ENCODE results near the gene CHCHD10. TPM values are rescaled to one million over a fixed set of nuclear protein-coding genes. Genes with fewer than 3 reads are reported as not detected.

CHCHD10 gene
- total and polyA plus RNA-seq, 10 of the 15 experiments (the other 5 are each of a cell fraction or from before 2014, with no cell fraction given): 13.2 to 241 (median 128) TPM

GRCh38 chr22:23764899-23765881 lies 2.6 kb downstream of the CHCHD10 start:
- peak overlapping the region; percentile 94 for H3K4me2 ChIP-seq (ENCODE audit: control insufficient read depth, insufficient read depth)
- ATAC-seq: no peak
- no peak for FAIRE-seq
- WGBS (ENCODE audit: insufficient coverage, insufficient replicate concordance, low lambda C conversion rate, missing lambda C conversion rate): 87% methylated on average over 9 of the region's 9 CpGs
- TSS peak; percentile 39 for BruUV-seq (replicated peaks)
- peaks cover 24% of the 10 kb centered on the region for H3K79me2 ChIP-seq (ENCODE audit: control insufficient read depth, insufficient read depth, low read length)
- ChIA-PET POLR2A (interaction anchor here (0.6 kb wide), 4 partner anchors 8 to 120 kb away, joined by 3 to 4 read pairs (median 4); no protein-coding TSS in a partner anchor), CTCF (interaction anchor here (1.0 to 7.5 kb wide), 4 partner anchors 10 to 138 kb away, joined by 3 to 197 read pairs (median 6); partner anchors contain the start of gene VPREB3), RAD21 (ENCODE audit: unreplicated experiment) (interaction anchor here (0.7 to 3.2 kb wide), 5 partner anchors 12 to 138 kb away, joined by 3 to 16 read pairs (median 3); partner anchors contain the start of genes SLC2A11 and ZNF70), SMC1A (ENCODE audit: uncharacterized antibody, unreplicated experiment) (interaction anchor here (1.2 to 2.4 kb wide), 4 partner anchors 10 to 137 kb away, joined by 3 to 7 read pairs (median 6); partner anchors contain the start of gene VPREB3)
- H3K4me3 ChIP-seq: peak overlapping the region; percentile 36; the same call in 1 of the 2 replicates
- no peaks in the 10 kb centered on the region for H3K9me3 ChIP-seq (replicated peaks; ENCODE audit: control insufficient read depth, insufficient read depth, low read length)
- H2AFZ ChIP-seq (ENCODE audit: control insufficient read depth, low read depth, low read length): no peak overlapping the region
- H4K20me1 ChIP-seq (ENCODE audit: control insufficient read depth, insufficient read depth): no peaks in the 10 kb centered on the region; the same call in 1 of the 2 replicates
- no peaks in the 10 kb centered on the region for H3K27me3 ChIP-seq (replicated peaks in 1 of 2; ENCODE audit: control insufficient read depth in 2 of 2, insufficient read depth in 2 of 2, low read length in 1 of 2)
- TF ChIP-seq RBBP5 (conservative IDR thresholded peaks at IDR 0.05) (no peak), TCF7 (IDR thresholded peaks at IDR 0.05; ENCODE audit: borderline replicate concordance) (no peak), BMI1 (IDR thresholded peaks at IDR 0.05; ENCODE audit: borderline replicate concordance) (no peak), SPI1 (IDR thresholded peaks at IDR 0.05; ENCODE audit: borderline replicate concordance, insufficient read depth, low read depth, low read length) (no peak), BCL3 (IDR thresholded peaks at IDR 0.05; ENCODE audit: borderline replicate concordance, insufficient read depth, low read depth, low read length, poor library complexity, severe bottlenecking) (no peak), TBL1XR1 (IDR thresholded peaks at IDR 0.05; ENCODE audit: low read depth, low read length) (no peak), FOS (IDR thresholded peaks at IDR 0.05; ENCODE audit: borderline replicate concordance, extremely low read depth, insufficient read length) (no peak), NR2C1 (IDR thresholded peaks at IDR 0.05) (no peak), IRF5 (IDR thresholded peaks at IDR 0.05; ENCODE audit: borderline replicate concordance) (no peak), BCLAF1 (IDR thresholded peaks at IDR 0.05) (no peak)
- no peak overlapping the region for H3K9ac ChIP-seq (ENCODE audit: control insufficient read depth, insufficient read depth, low read length)
- no peak for DNase-seq (ENCODE audit: low read depth, low spot score)
- H3K36me3 ChIP-seq (ENCODE audit: control insufficient read depth in 2 of 2, insufficient read depth in 2 of 2, low read length in 1 of 2): no peaks in the 10 kb centered on the region; a peak in 1 of 4 replicates
- in situ Hi-C loops (cut with MboI) (no loop called here), intact Hi-C loops (cut with micrococcal nuclease; ENCODE audit: unreplicated experiment) (loop anchor here (5.0 kb wide), 1 partner anchor 223 kb away; no protein-coding TSS in a partner anchor)
- peaks cover 30% of the 10 kb centered on the region for H3K4me1 ChIP-seq (ENCODE audit: control insufficient read depth, insufficient read depth, low read length)
- no peak overlapping the region for H3K27ac ChIP-seq (ENCODE audit: control insufficient read depth, insufficient read depth)

Data from GM12878 (cell line).